Osteoblast (primary cell): ENCODE measurements around the gene RNF144B. TPM values are rescaled to one million over a fixed set of nuclear protein-coding genes. Genes with fewer than 3 reads are reported as not detected.
A peak's percentile ranks its signal among the peaks of the same experiment; 100 is the strongest.

ENCODE experiments used
- DNase-seq: peaks from one replicate; pipeline ENCODE4 v3.0.0; 2011; ENCODE audit warnings: low spot score, mixed read lengths; ENCODE audit not compliant: insufficient read length; ENCODE audit errors: missing footprints
- H2AFZ ChIP-seq: 2 replicates; pipeline ENCODE4 v1.6.0; 2011; ENCODE audit warnings: mild to moderate bottlenecking, low read length
- H3K27ac ChIP-seq: 2 replicates; pipeline ENCODE4 v1.5.1; 2011; ENCODE audit warnings: mild to moderate bottlenecking, low read depth, low read length, moderate library complexity
- H3K27me3 ChIP-seq: 2 replicates; pipeline ENCODE4 v1.6.0; 2012; ENCODE audit warnings: mild to moderate bottlenecking, control low read depth, inconsistent platforms, low read length, moderate library complexity; ENCODE audit not compliant: insufficient read depth
- H3K36me3 ChIP-seq: 2 replicates; pipeline ENCODE4 v1.5.1; 2011; ENCODE audit warnings: mild to moderate bottlenecking, low read length, control low read depth, moderate library complexity; ENCODE audit not compliant: insufficient read depth
- H3K4me1 ChIP-seq: 2 replicates; pipeline ENCODE4 v1.5.1; 2011; ENCODE audit warnings: mild to moderate bottlenecking, low read length, control low read depth, moderate library complexity; ENCODE audit not compliant: insufficient read depth
- H3K4me2 ChIP-seq: 2 replicates; pipeline ENCODE4 v1.6.0; 2011; ENCODE audit warnings: mild to moderate bottlenecking, low read length; ENCODE audit not compliant: insufficient read depth
- H3K4me3 ChIP-seq: fragments of 200-600 bp; sonication (generic); 3 replicates; pipeline ENCODE4 v1.5.1; 2012; ENCODE audit warnings: mild to moderate bottlenecking, low read length, inconsistent platforms; ENCODE audit not compliant: insufficient read depth
- H3K79me2 ChIP-seq: 2 replicates; pipeline ENCODE4 v1.6.0; 2012; ENCODE audit warnings: mild to moderate bottlenecking, low read length, control low read depth, inconsistent platforms; ENCODE audit not compliant: insufficient read depth
- H3K9me3 ChIP-seq: 2 replicates; pipeline ENCODE4 v1.5.1; 2011; ENCODE audit warnings: low read depth, low read length, control low read depth
- H4K20me1 ChIP-seq: 2 replicates; pipeline ENCODE4 v1.6.0; 2012; ENCODE audit warnings: mild to moderate bottlenecking, low read length, control low read depth; ENCODE audit not compliant: insufficient read depth
- total RNA-seq: library from RNA; depleted of rRNA; stranded (reverse); fragments of >200 nt; gene quantifications from 2 replicates; pipeline ENCODE4 v1.2.3, GENCODE V29; 2012
- TF ChIP-seq, protein P1 (sequence below): IDR thresholded peaks from 2 replicates; pipeline ENCODE4 v1.5.1; 2011; ENCODE audit warnings: mild to moderate bottlenecking, low read depth, low read length, moderate library complexity; ENCODE audit errors: extremely low read depth

Gene RNF144B
- total RNA-seq, 1 donor, result 5.8 TPM

DNA sequence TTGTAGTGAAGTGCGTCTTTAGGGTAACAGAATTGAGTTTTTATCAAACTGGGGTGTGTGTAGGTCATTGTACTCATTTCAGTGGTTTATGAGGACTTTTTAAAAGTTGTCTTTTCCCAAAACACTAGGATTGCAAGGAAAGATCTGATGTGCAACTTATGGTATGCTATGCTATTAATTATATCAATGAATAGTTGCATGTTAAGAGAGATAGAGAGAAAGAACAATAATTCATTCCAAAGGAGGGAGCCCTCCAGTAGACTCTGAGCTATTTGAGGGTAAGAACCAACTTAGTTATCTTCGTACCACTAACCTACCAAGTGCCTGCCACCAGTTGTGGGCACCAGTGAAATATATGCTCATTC lies 117.1 kb downstream of the RNF144B start:
- Histone ChIP-seq H3K9me3 (no peaks in the 10 kb centered on the region), H3K79me2 (no peaks in the 10 kb centered on the region), H2AFZ (peak overlapping the region; percentile 10), H3K4me2 (peak overlapping the region; percentile 79), H3K27me3 (no peaks in the 10 kb centered on the region), H3K27ac (no peak overlapping the region), H3K4me3 (no peak overlapping the region), H3K4me1 (peaks cover 12% of the 10 kb centered on the region), H4K20me1 (no peaks in the 10 kb centered on the region), H3K36me3 (no peaks in the 10 kb centered on the region)
- DNase-seq, result no peak
- TF ChIP-seq, protein P1, sequence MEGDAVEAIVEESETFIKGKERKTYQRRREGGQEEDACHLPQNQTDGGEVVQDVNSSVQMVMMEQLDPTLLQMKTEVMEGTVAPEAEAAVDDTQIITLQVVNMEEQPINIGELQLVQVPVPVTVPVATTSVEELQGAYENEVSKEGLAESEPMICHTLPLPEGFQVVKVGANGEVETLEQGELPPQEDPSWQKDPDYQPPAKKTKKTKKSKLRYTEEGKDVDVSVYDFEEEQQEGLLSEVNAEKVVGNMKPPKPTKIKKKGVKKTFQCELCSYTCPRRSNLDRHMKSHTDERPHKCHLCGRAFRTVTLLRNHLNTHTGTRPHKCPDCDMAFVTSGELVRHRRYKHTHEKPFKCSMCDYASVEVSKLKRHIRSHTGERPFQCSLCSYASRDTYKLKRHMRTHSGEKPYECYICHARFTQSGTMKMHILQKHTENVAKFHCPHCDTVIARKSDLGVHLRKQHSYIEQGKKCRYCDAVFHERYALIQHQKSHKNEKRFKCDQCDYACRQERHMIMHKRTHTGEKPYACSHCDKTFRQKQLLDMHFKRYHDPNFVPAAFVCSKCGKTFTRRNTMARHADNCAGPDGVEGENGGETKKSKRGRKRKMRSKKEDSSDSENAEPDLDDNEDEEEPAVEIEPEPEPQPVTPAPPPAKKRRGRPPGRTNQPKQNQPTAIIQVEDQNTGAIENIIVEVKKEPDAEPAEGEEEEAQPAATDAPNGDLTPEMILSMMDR, result no peak

DNA sequence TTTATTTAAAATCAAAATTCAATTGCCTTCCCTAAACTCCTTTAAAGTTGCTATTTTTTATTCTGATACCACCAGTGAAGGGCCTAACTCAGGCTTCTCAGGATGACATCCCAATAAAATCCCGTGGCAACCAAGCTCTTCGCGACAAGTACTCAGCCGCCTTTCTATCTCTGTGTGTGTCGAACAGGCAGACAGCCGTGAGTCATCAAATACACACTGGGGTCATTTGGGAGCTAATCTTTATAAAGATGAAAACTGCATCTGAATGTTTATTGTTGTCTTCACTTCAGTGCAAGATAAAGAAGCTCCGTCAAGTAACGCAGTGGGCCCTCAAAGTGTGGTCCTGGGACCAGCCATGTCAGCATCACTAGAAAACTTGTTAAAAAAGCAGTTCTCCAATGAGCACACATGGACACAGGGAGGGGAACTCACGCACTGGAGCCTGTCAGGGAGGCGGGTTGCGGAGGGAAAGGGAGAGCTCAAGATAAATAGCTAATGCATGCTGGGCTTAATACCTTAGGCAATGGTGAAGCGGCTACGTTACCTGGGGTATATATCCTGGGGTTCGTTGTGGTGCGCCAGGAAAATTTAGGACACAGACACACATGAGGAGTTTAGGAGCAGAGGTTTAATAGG lies 119.3 kb downstream of the RNF144B start:
- Histone ChIP-seq H3K36me3 (no peaks in the 10 kb centered on the region), H3K4me2 (no peak overlapping the region), H3K9me3 (no peaks in the 10 kb centered on the region), H3K4me3 (no peak overlapping the region), H2AFZ (no peak overlapping the region), H3K4me1 (peaks cover 12% of the 10 kb centered on the region), H4K20me1 (no peaks in the 10 kb centered on the region), H3K27me3 (no peaks in the 10 kb centered on the region), H3K27ac (no peak overlapping the region), H3K79me2 (no peaks in the 10 kb centered on the region)
- DNase-seq, result no peak
- TF ChIP-seq, protein P1, result no peak

DNA sequence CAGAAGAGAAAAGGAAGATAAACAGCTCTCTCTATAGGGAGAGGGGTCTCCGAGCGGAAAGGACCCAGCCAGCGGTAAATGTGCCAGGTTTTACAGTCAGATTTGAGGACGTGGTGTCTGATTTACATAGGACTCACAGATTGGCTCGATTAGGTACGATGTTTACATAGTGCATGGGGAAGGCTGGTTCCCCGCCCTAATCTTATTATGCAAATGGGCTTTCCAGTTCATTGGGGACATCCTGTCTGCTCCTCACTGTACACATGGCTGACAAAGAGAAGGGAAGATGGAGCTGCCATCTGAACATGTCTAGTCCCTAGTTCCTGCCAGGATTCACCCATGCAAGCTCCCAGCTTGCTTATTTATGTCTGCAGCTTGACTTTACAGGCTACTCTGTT lies 119.9 kb downstream of the RNF144B start:
- no peak for DNase-seq
- H3K4me3 ChIP-seq, result no peak overlapping the region
- H2AFZ ChIP-seq, result no peak overlapping the region
- no peaks in the 10 kb centered on the region for H3K36me3 ChIP-seq
- H4K20me1 ChIP-seq, result no peaks in the 10 kb centered on the region
- H3K79me2 ChIP-seq, result no peaks in the 10 kb centered on the region
- no peaks in the 10 kb centered on the region for H3K9me3 ChIP-seq
- no peak overlapping the region for H3K4me2 ChIP-seq
- TF ChIP-seq, protein P1, result no peak
- H3K27ac ChIP-seq, result no peak overlapping the region
- no peaks in the 10 kb centered on the region for H3K27me3 ChIP-seq
- H3K4me1 ChIP-seq, result peaks cover 12% of the 10 kb centered on the region

DNA sequence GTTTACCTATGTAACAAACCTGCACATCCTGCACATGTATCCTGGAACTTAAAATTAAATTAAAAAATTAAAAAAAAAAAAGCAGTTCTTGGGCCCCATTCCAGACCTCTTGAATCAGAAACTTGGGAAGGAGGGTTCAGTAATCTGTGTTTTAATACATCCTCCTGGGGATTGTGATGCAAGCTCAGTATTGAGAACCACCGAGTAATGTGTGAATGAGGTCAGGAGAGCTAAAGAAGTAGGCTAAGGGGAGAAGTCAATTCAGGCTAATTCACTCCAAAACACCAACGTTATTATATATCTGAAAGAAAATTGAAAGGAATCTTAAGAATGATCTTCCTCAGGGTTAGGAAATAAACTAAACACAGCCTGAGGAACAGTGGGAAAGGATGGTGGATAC lies 120.4 kb downstream of the RNF144B start:
- DNase-seq, result peak; percentile 85
- H3K36me3 ChIP-seq, result no peaks in the 10 kb centered on the region
- no peak overlapping the region for H3K4me3 ChIP-seq
- no peaks in the 10 kb centered on the region for H3K27me3 ChIP-seq
- H3K27ac ChIP-seq, result no peak overlapping the region
- no peaks in the 10 kb centered on the region for H3K9me3 ChIP-seq
- no peak overlapping the region for H3K4me2 ChIP-seq
- peaks cover 12% of the 10 kb centered on the region for H3K4me1 ChIP-seq
- H3K79me2 ChIP-seq, result no peaks in the 10 kb centered on the region
- TF ChIP-seq, protein P1, result no peak
- no peaks in the 10 kb centered on the region for H4K20me1 ChIP-seq
- no peak overlapping the region for H2AFZ ChIP-seq
